Motor neuron (in vitro differentiated cells): Measurements from ENCODE around the gene NAALADL2. TPM values are rescaled to one million over a fixed set of nuclear protein-coding genes. Genes with fewer than 3 reads are reported as not detected.

ENCODE experiments used
- ATAC-seq, 8 experiments: fragments of 200-7000 bp; cut with Tn5 transposase; replicated peaks in 6 of 8; 2 replicates each; pipeline ENCODE4 v1.8.0; 2021; ENCODE audit warnings: mild to moderate bottlenecking in 8 of 8, moderate library complexity in 8 of 8
- H3K27ac ChIP-seq, 2 donors: fragments of 250-450 bp; sonication (Bioruptor Pico); 2 replicates each; pipeline ENCODE4 v1.9.0; 2021; ENCODE audit warnings: antibody characterized with exemption in 2 of 2, mild to moderate bottlenecking in 2 of 2, moderate library complexity in 1 of 2
- H3K4me1 ChIP-seq, 2 donors: fragments of 250-450 bp; sonication (Bioruptor Pico); replicated peaks in 1 of 2; 2 replicates each; pipeline ENCODE4 v1.6.1; 2021; ENCODE audit warnings: antibody characterized with exemption in 2 of 2, mild to moderate bottlenecking in 2 of 2, moderate library complexity in 1 of 2
- H3K4me3 ChIP-seq, 5 donors: fragments of 250-450 bp; sonication (Bioruptor Pico); 2 replicates each; pipeline ENCODE4 v1.9.0; 2021; ENCODE audit warnings: antibody characterized with exemption in 5 of 5, mild to moderate bottlenecking in 5 of 5, moderate library complexity in 4 of 5
- WGBS, 10 experiments: fragments of 450-650 bp; shearing (Covaris generic); methylation state at CpG; one replicate each; pipeline ENCODE4 v1.0.0; 2022; 5-methylcytosine and 5-hydroxymethylcytosine counted together
- in situ Hi-C, 9 experiments: fragments of 400-800 bp; cut with MboI; loops; one replicate each; pipeline ENCODE4 v1.15.0; 2021; ENCODE audit warnings: low sequenced_read_pairs in 9 of 9, low pct_unique_long_range_greater_than_20kb in 2 of 9; ENCODE audit not compliant: unreplicated experiment in 9 of 9
- total RNA-seq, 8 experiments: library from RNA; unstranded; fragments of 300-600 nt; gene quantifications; 2 replicates each; pipeline versions ENCODE4 v1.2.3 to v1.2.4, GENCODE V29; 2022

Gene NAALADL2
- total RNA-seq, 8 experiments from 2014 or later, result 1.1 to 5.4 (median 2.0) TPM

DNA sequence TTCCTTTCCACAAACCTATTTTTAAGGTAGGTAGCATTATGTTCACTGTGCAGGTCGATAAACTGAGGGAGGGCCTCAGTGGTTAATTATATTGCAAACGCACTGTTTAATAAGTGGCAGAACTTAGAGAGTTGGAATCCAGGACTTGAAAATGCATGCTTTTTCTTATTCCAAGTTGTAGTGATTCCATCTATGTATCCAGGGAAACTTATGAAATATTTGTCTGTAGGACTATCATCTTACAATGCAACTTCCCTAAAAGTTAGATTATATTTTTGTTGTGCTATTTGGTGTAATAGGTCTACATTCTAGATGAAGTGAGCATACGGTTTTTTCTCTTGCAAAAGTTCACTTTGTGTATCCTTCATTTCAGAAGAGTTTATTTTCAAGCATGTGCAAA is 419.5 kb downstream of the NAALADL2 start:
- Histone ChIP-seq H3K4me3 (no peak overlapping the region), H3K27ac (no peak overlapping the region), H3K4me1 (peaks cover 0 to 23% of the 10 kb centered on the region in 2 donors)
- WGBS, 10 experiments, result 4 to 100% (median 78%) methylated on average over 1 to 3 of the region's 3 CpGs; no CpG with 5 or more reads in 1 of the 10 experiments
- ATAC-seq, result no peak
- in situ Hi-C loops, result no loop called here

DNA sequence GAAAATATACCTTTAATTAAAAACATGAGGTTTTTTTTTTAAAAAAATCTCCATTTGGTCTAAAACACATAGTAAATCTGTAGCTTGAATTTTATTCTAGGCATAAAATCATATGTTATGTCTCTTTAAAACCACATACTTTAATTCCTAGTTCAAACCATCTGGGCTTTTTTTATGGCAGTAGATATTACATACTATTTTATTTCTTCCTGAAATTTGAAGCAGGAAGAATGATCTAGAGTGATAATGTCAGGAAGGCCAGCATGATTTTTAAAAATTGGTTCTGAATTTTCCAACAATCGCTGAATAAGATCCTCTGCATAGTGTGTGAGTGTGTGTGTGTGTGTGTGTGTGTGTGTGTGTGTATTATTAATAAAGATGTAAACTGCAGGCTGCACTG is 420.3 kb downstream of the NAALADL2 start:
- in situ Hi-C loops, result no loop called here
- Histone ChIP-seq H3K4me3 (no peak overlapping the region), H3K27ac (no peak overlapping the region), H3K4me1 (peaks cover 0 to 15% of the 10 kb centered on the region in 2 donors)
- WGBS, 10 experiments, result 20 to 88% (median 65%) methylated on average over 1 of the region's 1 CpG; no CpG with 5 or more reads in 4 of the 10 experiments
- no peak for ATAC-seq

- 5 to 100% (median 73%) methylated on average over 1 of the region's 1 CpG for WGBS, 10 experiments
- H3K27ac ChIP-seq, result no peak overlapping the region
- in situ Hi-C loops, result no loop called here
- ATAC-seq, result no peak
- H3K4me1 ChIP-seq, result peaks cover 0 to 15% of the 10 kb centered on the region in 2 donors
- no peak overlapping the region for H3K4me3 ChIP-seq
These were observed 420.8 kb downstream of the NAALADL2 start for GRCh38 chr3:175279911-175280310.

DNA sequence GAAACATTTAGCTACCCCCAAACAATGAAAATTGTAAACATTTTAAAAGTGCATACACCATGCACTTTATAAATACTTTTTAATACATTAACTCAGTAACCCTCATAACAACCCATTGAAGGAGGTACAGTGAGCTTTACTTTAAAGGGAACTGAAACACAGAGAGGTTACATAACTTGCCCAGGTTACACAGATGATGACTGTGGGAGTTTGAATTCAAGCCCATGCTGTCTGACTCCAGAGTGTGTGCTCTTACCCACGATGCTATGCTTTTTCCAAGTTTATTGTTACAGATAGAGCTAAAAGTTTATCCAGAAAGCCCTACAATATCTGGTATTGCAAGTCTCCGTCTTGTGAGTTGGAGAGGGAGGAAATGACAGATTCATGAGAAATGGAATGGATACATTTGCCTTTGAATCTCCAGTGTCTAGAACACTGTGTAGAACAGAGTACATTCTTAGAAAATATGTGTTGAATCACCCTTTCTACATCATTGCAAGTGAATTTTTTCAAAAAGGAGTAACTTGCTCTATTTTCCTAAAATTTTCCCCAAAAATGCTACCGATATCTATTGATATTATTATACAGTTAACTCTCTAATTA is 428.3 kb downstream of the NAALADL2 start:
- Histone ChIP-seq H3K27ac (no peak overlapping the region), H3K4me3 (no peak overlapping the region), H3K4me1 (no peaks in the 10 kb centered on the region)
- WGBS, 10 experiments, result 57 to 100% (median 75%) methylated on average over 1 to 3 of the region's 3 CpGs
- in situ Hi-C loops, result no loop called here
- ATAC-seq, result no peak

- in situ Hi-C loops, result no loop called here
- Histone ChIP-seq H3K4me3 (no peak overlapping the region), H3K27ac (no peak overlapping the region), H3K4me1 (no peaks in the 10 kb centered on the region)
- WGBS, 10 experiments, result 85 to 100% (median 93%) methylated on average over 1 to 4 of the region's 4 CpGs
- ATAC-seq, result no peak
These were observed 429.5 kb downstream of the NAALADL2 start for GRCh38 chr3:175288621-175289020.

GRCh38 chr3:175294793-175295192 is 435.7 kb downstream of the NAALADL2 start:
- H3K4me3 ChIP-seq, result no peak overlapping the region
- H3K27ac ChIP-seq, result no peak overlapping the region
- WGBS, 10 experiments, result 0 to 69% (median 52%) methylated on average over 1 to 2 of the region's 2 CpGs; no CpG with 5 or more reads in 1 of the 10 experiments
- ATAC-seq, result no peak
- in situ Hi-C loops, result no loop called here
- H3K4me1 ChIP-seq, result no peaks in the 10 kb centered on the region

- in situ Hi-C loops, result no loop called here
- WGBS, 10 experiments, result 22 to 82% (median 59%) methylated on average over 2 to 4 of the region's 4 CpGs
- H3K4me1 ChIP-seq, result no peaks in the 10 kb centered on the region
- ATAC-seq, result no peak
- no peak overlapping the region for H3K27ac ChIP-seq
- no peak overlapping the region for H3K4me3 ChIP-seq
These were observed 436.4 kb downstream of the NAALADL2 start for GRCh38 chr3:175295248-175296130.

DNA sequence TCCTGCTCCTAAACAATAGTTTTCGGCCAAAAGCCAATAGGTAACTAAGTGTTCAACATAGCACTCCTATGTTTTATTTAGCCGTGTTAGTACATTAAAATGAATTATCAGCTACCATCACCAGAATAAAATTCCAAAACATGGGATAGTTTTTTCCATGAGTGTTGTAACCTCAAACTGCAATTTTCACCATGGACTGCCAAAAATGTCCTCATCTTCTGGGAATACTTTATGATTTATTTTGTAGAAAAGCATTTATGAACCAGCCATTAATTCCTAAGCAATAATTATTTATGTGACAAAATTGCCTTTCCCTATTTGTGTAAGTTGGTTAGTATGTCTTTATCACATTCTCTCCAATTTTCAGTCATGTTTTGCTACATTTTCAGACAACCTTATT is 438.1 kb downstream of the NAALADL2 start:
- 50 to 100% (median 94%) methylated on average over 1 to 2 of the region's 2 CpGs; no CpG with 5 or more reads in 1 of the 10 experiments for WGBS, 10 experiments
- in situ Hi-C loops, result no loop called here
- no peak overlapping the region for H3K4me3 ChIP-seq
- no peak for ATAC-seq
- H3K4me1 ChIP-seq, result no peaks in the 10 kb centered on the region
- H3K27ac ChIP-seq, result no peak overlapping the region

DNA sequence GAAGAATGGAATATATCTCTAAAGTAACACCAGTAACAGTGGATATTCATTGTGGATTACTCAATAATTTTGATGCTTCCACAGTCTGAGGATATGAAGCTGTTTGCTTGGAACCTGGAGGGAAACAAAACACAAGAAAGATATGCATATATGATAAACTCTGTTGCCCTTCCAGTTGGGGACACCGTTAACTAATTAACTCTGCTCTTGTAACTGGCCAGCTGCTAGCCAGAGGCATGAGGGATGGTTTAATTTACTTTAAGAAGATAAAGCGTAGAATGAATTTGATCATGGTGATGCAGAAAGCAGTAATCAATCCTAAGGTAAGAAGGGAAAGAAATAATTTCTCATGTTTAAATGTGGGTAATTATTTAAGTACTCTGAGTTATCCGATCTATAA is 442.6 kb downstream of the NAALADL2 start:
- peaks cover 0 to 3% of the 10 kb centered on the region in 2 donors for H3K4me1 ChIP-seq
- in situ Hi-C loops, result no loop called here
- WGBS, 10 experiments, result 65 to 100% (median 93%) methylated on average over 2 to 3 of the region's 3 CpGs
- ATAC-seq, result peak in 1 of 8 experiments; percentile 31
- no peak overlapping the region for H3K4me3 ChIP-seq
- H3K27ac ChIP-seq, result no peak overlapping the region

- WGBS, 10 experiments, result 6 to 71% (median 38%) methylated on average over 1 to 2 of the region's 2 CpGs; no CpG with 5 or more reads in 2 of the 10 experiments
- ATAC-seq, result no peak
- H3K4me3 ChIP-seq, result no peak overlapping the region
- peaks cover 2 to 10% of the 10 kb centered on the region in 2 donors for H3K4me1 ChIP-seq
- in situ Hi-C loops, result no loop called here
- H3K27ac ChIP-seq, result no peak overlapping the region
These were observed 445.3 kb downstream of the NAALADL2 start for GRCh38 chr3:175304404-175304803.

DNA sequence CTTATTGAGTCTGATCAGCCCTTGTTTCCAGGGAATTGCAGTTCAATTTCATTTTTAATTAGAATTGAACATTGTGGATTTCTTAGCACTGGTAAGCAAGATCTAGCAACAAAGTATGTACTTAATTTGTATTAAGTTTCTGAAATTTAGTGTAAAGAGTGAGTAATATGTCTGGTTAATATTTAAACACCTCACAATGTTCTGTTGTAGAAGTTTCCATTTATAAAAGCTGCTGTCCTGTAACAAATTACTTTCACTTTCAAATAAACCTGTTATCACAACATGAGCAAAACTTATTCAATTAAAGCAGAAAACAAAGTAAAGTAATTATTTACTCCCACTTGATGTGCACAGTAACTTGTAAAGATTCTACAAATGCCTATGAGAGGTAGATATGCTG is 448.5 kb downstream of the NAALADL2 start:
- H3K4me3 ChIP-seq, result no peak overlapping the region
- no peak overlapping the region for H3K27ac ChIP-seq
- in situ Hi-C loops, result no loop called here
- peaks cover 10% of the 10 kb centered on the region in 2 donors for H3K4me1 ChIP-seq
- ATAC-seq, result no peak

DNA sequence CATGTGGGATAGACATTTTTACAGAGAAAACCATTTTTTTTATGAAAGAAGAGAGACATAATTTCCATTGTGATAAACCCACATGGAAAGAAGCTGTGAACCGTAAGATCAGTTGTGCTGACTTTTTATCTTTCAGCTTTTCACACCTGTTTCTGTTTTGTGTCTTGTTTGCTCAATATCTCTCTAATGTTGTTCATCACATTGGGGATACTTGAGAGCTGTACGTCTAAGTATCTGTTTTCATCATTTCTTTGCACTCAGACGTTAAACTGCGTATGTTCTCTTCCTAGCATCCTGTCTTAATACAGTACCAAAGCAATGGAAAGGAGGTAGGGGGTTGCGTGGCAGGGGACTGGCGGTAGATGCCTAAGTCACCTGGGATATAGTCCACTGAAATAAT is 449.0 kb downstream of the NAALADL2 start:
- no peak for ATAC-seq
- in situ Hi-C loops, result no loop called here
- peaks cover 10 to 12% of the 10 kb centered on the region in 2 donors for H3K4me1 ChIP-seq
- WGBS, 10 experiments, result 58 to 100% (median 87%) methylated on average over 1 to 6 of the region's 6 CpGs
- no peak overlapping the region for H3K4me3 ChIP-seq
- no peak overlapping the region for H3K27ac ChIP-seq

DNA sequence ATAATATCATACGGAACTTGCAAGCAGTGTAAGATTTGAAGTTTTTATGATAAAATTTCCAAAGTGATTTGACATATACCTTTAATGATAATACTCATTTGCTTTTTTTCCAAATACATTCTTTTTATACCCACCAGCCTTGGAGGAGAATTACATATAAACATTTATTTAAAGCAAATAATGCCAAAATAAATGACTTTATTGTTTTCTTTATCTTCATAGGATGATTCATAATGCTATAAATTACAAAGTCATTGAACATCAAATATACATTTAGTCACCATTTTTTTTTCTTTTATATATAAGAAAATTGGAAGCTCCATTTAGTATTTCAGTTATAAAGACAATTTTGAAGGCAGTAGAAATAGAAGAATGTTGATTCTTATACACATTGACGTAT is 450.9 kb downstream of the NAALADL2 start:
- H3K4me3 ChIP-seq, result no peak overlapping the region
- in situ Hi-C loops, result no loop called here
- no peak overlapping the region for H3K27ac ChIP-seq
- no peak for ATAC-seq
- WGBS, 10 experiments, result 79 to 100% (median 90%) methylated on average over 1 to 2 of the region's 2 CpGs
- H3K4me1 ChIP-seq, result peaks cover 7 to 12% of the 10 kb centered on the region in 2 donors
